IMR-90 (cell line): ENCODE results near the gene PIK3CB. TPM values are rescaled to one million over a fixed set of nuclear protein-coding genes. Genes with fewer than 3 reads are reported as not detected.

Experiments used
- ATAC-seq: fragments of 200-7000 bp; cut with Tn5 transposase; 2 replicates; pipeline ENCODE4 v1.9.1; 2020; ENCODE audit warnings: low read depth, mild to moderate bottlenecking, moderate library complexity
- BruUV-seq: library from RNA; stranded (reverse); fragments of 400-500 nt; replicated peaks from 2 replicates; lab custom pipeline; 2021; lab: Mats Ljungman, UMichigan
- CTCF ChIA-PET: fragments of 300-600 bp; formaldehyde crosslinking; extraction: SDS; loops from one replicate; lab custom pipeline; 2021; ENCODE audit warnings: antibody characterized with exemption; lab: Yijun Ruan, JAX
- POLR2A ChIA-PET: fragments of 300-600 bp; sonication (Branson Sonifier 250); formaldehyde crosslinking; loops from one replicate; lab custom pipeline; 2022; ENCODE audit warnings: antibody characterized with exemption; ENCODE audit not compliant: unreplicated experiment; lab: Charles Lee
- DNase-seq: peaks from one replicate; pipeline ENCODE4 v3.0.0; 2013
- H2AFZ ChIP-seq: replicated peaks from 2 replicates; pipeline ENCODE3; 2013; ENCODE audit warnings: low read length, mild to moderate bottlenecking; ENCODE audit not compliant: poor library complexity
- H2AK5ac ChIP-seq: 2 replicates; pipeline ENCODE4 v1.6.1; 2013; ENCODE audit warnings: low read depth, low read length, inconsistent platforms
- H2AK9ac ChIP-seq: replicated peaks from 2 replicates; pipeline ENCODE3; 2013; ENCODE audit warnings: mild to moderate bottlenecking, low read depth, low read length, moderate library complexity; ENCODE audit not compliant: poor library complexity
- H2BK120ac ChIP-seq: 2 replicates; pipeline ENCODE4 v1.6.1; 2013; ENCODE audit warnings: low read depth, low read length, inconsistent platforms
- H2BK15ac ChIP-seq: 3 replicates; pipeline ENCODE4 v1.6.1; 2013; ENCODE audit warnings: low read depth, low read length, inconsistent platforms
- H2BK20ac ChIP-seq: 2 replicates; pipeline ENCODE4 v1.6.1; 2013; ENCODE audit warnings: low read depth, mild to moderate bottlenecking, inconsistent platforms, low read length, moderate library complexity
- H2BK5ac ChIP-seq: 2 replicates; pipeline ENCODE4 v1.6.1; 2013; ENCODE audit warnings: mild to moderate bottlenecking, low read depth, low read length, inconsistent platforms; ENCODE audit not compliant: poor library complexity, severe bottlenecking
- H3K14ac ChIP-seq: replicated peaks from 2 replicates; pipeline ENCODE4 v1.6.1; 2013; ENCODE audit warnings: low read depth, low read length, inconsistent platforms
- H3K18ac ChIP-seq: 2 replicates; pipeline ENCODE4 v1.6.1; 2013; ENCODE audit warnings: low read depth, low read length, control low read depth
- H3K23ac ChIP-seq: 2 replicates; pipeline ENCODE4 v1.6.1; 2013; ENCODE audit warnings: low read depth, low read length, inconsistent platforms
- H3K27ac ChIP-seq: 2 replicates; pipeline ENCODE4 v1.5.1; 2013; ENCODE audit warnings: mild to moderate bottlenecking, control low read depth, low read length; ENCODE audit not compliant: insufficient read depth
- H3K27me3 ChIP-seq: 2 replicates; pipeline ENCODE4 v1.6.1; 2013; ENCODE audit warnings: low read length; ENCODE audit not compliant: control insufficient read depth, insufficient read depth
- H3K36me3 ChIP-seq: 2 replicates; pipeline ENCODE4 v1.6.1; 2013; ENCODE audit warnings: low read length, mixed read lengths; ENCODE audit not compliant: control insufficient read depth, insufficient read depth
- H3K4ac ChIP-seq: 2 replicates; pipeline ENCODE4 v1.6.1; 2013; ENCODE audit warnings: low read depth, low read length, inconsistent platforms
- H3K4me1 ChIP-seq: 2 replicates; pipeline ENCODE4 v1.6.1; 2013; ENCODE audit warnings: low read length, mixed read lengths; ENCODE audit not compliant: control insufficient read depth, insufficient read depth
- H3K4me2 ChIP-seq: 2 replicates; pipeline ENCODE4 v1.6.1; 2013; ENCODE audit warnings: low read depth, mild to moderate bottlenecking, control low read depth, low read length, moderate library complexity
- H3K4me3 ChIP-seq: 2 replicates; pipeline ENCODE4 v1.5.1; 2013; ENCODE audit warnings: low read depth, mild to moderate bottlenecking, control low read depth, low read length, moderate library complexity; ENCODE audit not compliant: insufficient read depth
- H3K56ac ChIP-seq: 2 replicates; pipeline ENCODE4 v1.6.1; 2013; ENCODE audit warnings: low read length, inconsistent platforms; ENCODE audit not compliant: insufficient read depth; ENCODE audit errors: extremely low read depth
- H3K79me1 ChIP-seq, 2 experiments: 2 replicates each; pipeline ENCODE4 v1.6.1; 2013; ENCODE audit warnings: low read length in 2 of 2, inconsistent platforms in 1 of 2, low read depth in 1 of 2
- H3K9ac ChIP-seq: 2 replicates; pipeline ENCODE4 v1.6.1; 2013; ENCODE audit warnings: low read depth, low read length, control low read depth
- H3K9me1 ChIP-seq: 2 replicates; pipeline ENCODE4 v1.6.1; 2013; ENCODE audit warnings: low read length, inconsistent platforms; ENCODE audit not compliant: insufficient read depth
- H3K9me3 ChIP-seq: 2 replicates; pipeline ENCODE4 v1.6.1; 2013; ENCODE audit warnings: low read length; ENCODE audit not compliant: control insufficient read depth, insufficient read depth
- H4K20me1 ChIP-seq: 2 replicates; pipeline ENCODE4 v1.6.1; 2013; ENCODE audit warnings: low read length, inconsistent platforms; ENCODE audit not compliant: insufficient read depth
- H4K5ac ChIP-seq: 2 replicates; pipeline ENCODE4 v1.6.1; 2013; ENCODE audit warnings: mild to moderate bottlenecking, low read depth, low read length, control low read depth
- H4K8ac ChIP-seq, 2 experiments: 2 replicates each; pipeline ENCODE4 v1.6.1; 2013; ENCODE audit warnings: low read depth in 2 of 2, low read length in 2 of 2, control low read depth in 1 of 2, inconsistent platforms in 1 of 2
- H4K91ac ChIP-seq: 2 replicates; pipeline ENCODE4 v1.6.1; 2013; ENCODE audit warnings: low read depth, low read length, inconsistent platforms; ENCODE audit not compliant: insufficient read depth
- BHLHE40 ChIP-seq: fragments of 150-350 bp; IDR thresholded peaks from 2 replicates; pipeline ENCODE4 v1.6.1; 2016; ENCODE audit warnings: mild to moderate bottlenecking, low read depth, low read length
- CEBPB ChIP-seq: IDR thresholded peaks from 2 replicates; pipeline ENCODE4 v1.6.1; 2012; ENCODE audit warnings: low read depth, low read length, improper control_type of control experiment
- CHD1 ChIP-seq: IDR thresholded peaks from 2 replicates; pipeline ENCODE4 v1.6.1; 2012; ENCODE audit warnings: low read depth, low read length, improper control_type of control experiment
- CTCF ChIP-seq: conservative IDR thresholded peaks from 2 replicates; pipeline ENCODE4 v1.5.1; 2012; ENCODE audit warnings: mild to moderate bottlenecking, low read depth, low read length, improper control_type of control experiment
- FOS ChIP-seq: fragments of 150-350 bp; IDR thresholded peaks from 2 replicates; pipeline ENCODE4 v1.6.1; 2016; ENCODE audit warnings: low read depth, low read length
- MAFK ChIP-seq: IDR thresholded peaks from 2 replicates; pipeline ENCODE4 v1.6.1; 2012; ENCODE audit warnings: low read depth, low read length, improper control_type of control experiment
- MAZ ChIP-seq: IDR thresholded peaks from 2 replicates; pipeline ENCODE4 v1.6.1; 2012; ENCODE audit warnings: low read depth, mild to moderate bottlenecking, low read length, improper control_type of control experiment, moderate library complexity, borderline replicate concordance
- MXI1 ChIP-seq: IDR thresholded peaks from 2 replicates; pipeline ENCODE4 v1.6.1; 2012; ENCODE audit warnings: low read depth, mild to moderate bottlenecking, low read length, moderate library complexity, borderline replicate concordance
- NFE2L2 ChIP-seq: fragments of 150-350 bp; IDR thresholded peaks from 2 replicates; pipeline ENCODE4 v1.6.1; 2016; ENCODE audit warnings: low read depth, mild to moderate bottlenecking, low read length
- POLR2A ChIP-seq: IDR thresholded peaks from 2 replicates; pipeline ENCODE4 v1.6.1; 2012; ENCODE audit warnings: mild to moderate bottlenecking, low read depth, low read length
- RAD21 ChIP-seq: IDR thresholded peaks from 2 replicates; pipeline ENCODE4 v1.6.1; 2012; ENCODE audit warnings: low read length, improper control_type of control experiment
- RCOR1 ChIP-seq: IDR thresholded peaks from 2 replicates; pipeline ENCODE4 v1.6.1; 2012; ENCODE audit warnings: mild to moderate bottlenecking, low read length, improper control_type of control experiment; ENCODE audit not compliant: insufficient replicate concordance
- RFX5 ChIP-seq: IDR thresholded peaks from 2 replicates; pipeline ENCODE4 v1.8.0; 2012; ENCODE audit warnings: low read depth, mild to moderate bottlenecking, low read length, moderate library complexity
- SMC3 ChIP-seq: fragments of 150-350 bp; IDR thresholded peaks from 2 replicates; pipeline ENCODE4 v1.6.1; 2016; ENCODE audit warnings: low read depth, mild to moderate bottlenecking, antibody characterized with exemption, low read length, moderate library complexity
- WGBS, 2 experiments: methylation state at CpG; one replicate each; pipeline versions ENCODE4 v1.1.5 to v1.1.7; 2013; ENCODE audit warnings: missing lambda C conversion rate in 2 of 2; ENCODE audit not compliant: insufficient read length in 1 of 2; ENCODE audit errors: extremely low coverage in 2 of 2; 5-methylcytosine and 5-hydroxymethylcytosine counted together
- dilution Hi-C: fragments of 300-500 bp; cut with HindIII; formaldehyde crosslinking; loops from one replicate; pipeline ENCODE4 v1.14.3; 2018; ENCODE audit warnings: low sequenced_read_pairs; ENCODE audit not compliant: unreplicated experiment
- in situ Hi-C: fragments of 300-500 bp; cut with MboI; formaldehyde crosslinking; loops from 3 replicates; pipeline ENCODE4 v1.14.3; 2019; ENCODE audit warnings: low sequenced_read_pairs, inconsistent platforms, mixed read lengths
- intact Hi-C: fragments of 100-400 bp; cut with micrococcal nuclease; formaldehyde crosslinking; loops from 2 replicates; pipeline ENCODE4 v1.10.0; 2022
- polyA plus RNA-seq, 3 experiments: library from polyadenylated mRNA; depleted of rRNA; stranded (reverse); fragments of >200 nt; gene quantifications; 2 replicates each; pipeline ENCODE4 v1.2.3, GENCODE V29; 2012; ENCODE audit warnings: low replicate concordance in 1 of 3
- total RNA-seq: library from RNA; depleted of rRNA; stranded (reverse); fragments of >200 nt; gene quantifications from 2 replicates; pipeline ENCODE4 v1.2.3, GENCODE V29; 2012
- TF ChIP-seq, protein P1 (sequence below): fragments of 150-350 bp; IDR thresholded peaks from 2 replicates; pipeline ENCODE4 v1.6.1; 2017; ENCODE audit warnings: mild to moderate bottlenecking, antibody characterized with exemption, low read length, low read depth
- TF ChIP-seq, protein P2 (sequence below): fragments of 150-350 bp; IDR thresholded peaks from 2 replicates; pipeline ENCODE4 v1.6.1; 2016; ENCODE audit warnings: low read depth, mild to moderate bottlenecking, low read length, moderate library complexity, borderline replicate concordance

The PIK3CB gene
- total and polyA plus RNA-seq, 2 of the 4 experiments (the other 2 are of a cell fraction) = 6.3 to 6.8 TPM

- WGBS, 2 experiments = no CpG with 5 or more reads among the region's 1 CpG
- Histone ChIP-seq H2AK9ac (no peak overlapping the region), H2AFZ (no peak overlapping the region), H3K4me1 (peaks cover 2% of the 10 kb centered on the region), H3K79me1 (peaks cover 11 to 62% of the 10 kb centered on the region in 2 experiments), H3K27me3 (no peaks in the 10 kb centered on the region), H2BK15ac (no peak overlapping the region), H3K27ac (no peak overlapping the region), H2BK120ac (peak overlapping the region; percentile 83), H4K20me1 (no peaks in the 10 kb centered on the region), H3K4me3 (no peak overlapping the region), H3K4ac (peak overlapping the region; percentile 85), H4K91ac (peak overlapping the region; percentile 77; the same call in 1 of the 2 replicates), H4K8ac (no peak overlapping the region; a peak in 1 of 4 replicates), H3K23ac (no peak overlapping the region), H3K9ac (no peak overlapping the region), H3K36me3 (peaks cover 4% of the 10 kb centered on the region; the same call in 1 of the 2 replicates), H2BK20ac (peak overlapping the region; percentile 71; the same call in 1 of the 2 replicates), H3K14ac (peak overlapping the region; percentile 49; the same call in 1 of the 2 replicates), H3K18ac (peak overlapping the region; percentile 73; the same call in 1 of the 2 replicates), H4K5ac (no peak overlapping the region), H3K4me2 (peak overlapping the region; percentile 25; the same call in 1 of the 2 replicates), H3K9me3 (no peaks in the 10 kb centered on the region), H2BK5ac (peak overlapping the region; percentile 75), H2AK5ac (no peak overlapping the region; the same call in 1 of the 2 replicates), H3K56ac (no peak overlapping the region), H3K9me1 (peaks cover 3% of the 10 kb centered on the region; the same call in 1 of the 2 replicates)
- BruUV-seq = no TSS peak
- CTCF ChIA-PET = interaction anchor here (1.0 to 1.4 kb wide), 2 partner anchors 91 to 92 kb away, joined by 3 to 6 read pairs; no protein-coding TSS in a partner anchor
- dilution Hi-C loops (no loop called here), in situ Hi-C loops (no loop called here), intact Hi-C loops (no loop called here)
- ATAC-seq (peak; percentile 40; the same call in 1 of the 2 replicates), DNase-seq (no peak)
- TF ChIP-seq MXI1 (no peak), CEBPB (no peak), BHLHE40 (no peak), CHD1 (no peak), FOS (no peak), MAZ (no peak), NFE2L2 (no peak), RAD21 (no peak), RFX5 (no peak), POLR2A (no peak), RCOR1 (no peak), CTCF (no peak), MAFK (no peak), SMC3 (no peak)
- TF ChIP-seq, protein P1, sequence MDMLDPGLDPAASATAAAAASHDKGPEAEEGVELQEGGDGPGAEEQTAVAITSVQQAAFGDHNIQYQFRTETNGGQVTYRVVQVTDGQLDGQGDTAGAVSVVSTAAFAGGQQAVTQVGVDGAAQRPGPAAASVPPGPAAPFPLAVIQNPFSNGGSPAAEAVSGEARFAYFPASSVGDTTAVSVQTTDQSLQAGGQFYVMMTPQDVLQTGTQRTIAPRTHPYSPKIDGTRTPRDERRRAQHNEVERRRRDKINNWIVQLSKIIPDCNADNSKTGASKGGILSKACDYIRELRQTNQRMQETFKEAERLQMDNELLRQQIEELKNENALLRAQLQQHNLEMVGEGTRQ = no peak
- TF ChIP-seq, protein P2, sequence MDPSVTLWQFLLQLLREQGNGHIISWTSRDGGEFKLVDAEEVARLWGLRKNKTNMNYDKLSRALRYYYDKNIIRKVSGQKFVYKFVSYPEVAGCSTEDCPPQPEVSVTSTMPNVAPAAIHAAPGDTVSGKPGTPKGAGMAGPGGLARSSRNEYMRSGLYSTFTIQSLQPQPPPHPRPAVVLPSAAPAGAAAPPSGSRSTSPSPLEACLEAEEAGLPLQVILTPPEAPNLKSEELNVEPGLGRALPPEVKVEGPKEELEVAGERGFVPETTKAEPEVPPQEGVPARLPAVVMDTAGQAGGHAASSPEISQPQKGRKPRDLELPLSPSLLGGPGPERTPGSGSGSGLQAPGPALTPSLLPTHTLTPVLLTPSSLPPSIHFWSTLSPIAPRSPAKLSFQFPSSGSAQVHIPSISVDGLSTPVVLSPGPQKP = no peak
- POLR2A ChIA-PET = no interaction called here
Observed at GRCh38 chr3:138824114-138824506, 10.6 kb downstream of the PIK3CB start.
